Breast epithelium (tissue), 4 donors: ENCODE data around the gene SLC50A1. TPM values are rescaled to one million over a fixed set of nuclear protein-coding genes. Genes with fewer than 3 reads are reported as not detected.
A peak's percentile ranks its signal among the peaks of the same experiment; 100 is the strongest.

Source experiments
- DNase-seq, 2 donors: peaks; one replicate each; pipeline ENCODE4 v3.0.0-alpha.2; 2019; ENCODE audit warnings: low spot score in 2 of 2
- H3K27ac ChIP-seq, 2 donors: fragments of 200-600 bp; sonication (generic) in 1 of 2; one replicate each; pipeline ENCODE4 v1.5.1; 2016 to 2019; ENCODE audit warnings: mild to moderate bottlenecking in 1 of 2
- H3K27me3 ChIP-seq, 2 donors: fragments of 200-600 bp; sonication (generic) in 1 of 2; one replicate each; pipeline versions ENCODE4 v1.5.1 to v1.6.0; 2017 to 2019; ENCODE audit warnings: control low read depth in 1 of 2, mild to moderate bottlenecking in 1 of 2
- H3K36me3 ChIP-seq: fragments of 200-600 bp; one replicate; pipeline ENCODE4 v1.5.1; 2019
- H3K4me1 ChIP-seq, 2 donors: fragments of 200-600 bp; sonication (generic); one replicate each; pipeline ENCODE4 v1.5.1; 2016 to 2019; ENCODE audit warnings: control low read depth in 1 of 2
- H3K4me3 ChIP-seq, 3 donors: fragments of 200-600 bp; sonication (generic); 1 replicate in 2 of 3; 2 replicates in 1 of 3; pipeline ENCODE4 v1.5.1; 2016 to 2019; ENCODE audit warnings: mild to moderate bottlenecking in 3 of 3, moderate library complexity in 2 of 3
- H3K9me3 ChIP-seq, 2 donors: fragments of 200-600 bp; sonication (generic) in 1 of 2; one replicate each; pipeline ENCODE4 v1.5.1; 2016 to 2019; ENCODE audit warnings: control low read depth in 1 of 2
- POLR2A ChIP-seq: fragments of 450-650 bp; IDR thresholded peaks from one replicate; pipeline ENCODE4 v1.6.1; 2016; ENCODE audit warnings: antibody characterized with exemption, mild to moderate bottlenecking, moderate library complexity
- POLR2AphosphoS5 ChIP-seq, 3 donors: sonication (generic); formaldehyde crosslinking; IDR thresholded peaks; one replicate each; pipeline ENCODE4 v1.6.1; 2017; ENCODE audit warnings: antibody characterized with exemption in 3 of 3
- intact Hi-C: fragments of 100-400 bp; cut with DNase I; formaldehyde crosslinking; loops from one replicate; pipeline ENCODE4 v1.15.1; 2023; ENCODE audit warnings: low total_unique reads
- total RNA-seq, 3 donors: library from RNA; depleted of rRNA; stranded (reverse); fragments of >200 nt; gene quantifications; one replicate each; pipeline ENCODE4 v1.1.0, GENCODE V29; 2016
- TF ChIP-seq, protein P1 (sequence below), 3 donors: fragments of 450-650 bp; IDR thresholded peaks; one replicate each; pipeline ENCODE4 v1.5.1; 2016 to 2017; ENCODE audit warnings: antibody characterized with exemption in 3 of 3, mild to moderate bottlenecking in 3 of 3, moderate library complexity in 3 of 3

SLC50A1 gene
- total RNA-seq, 3 donors from 2014 or later: 25.0 to 32.4 (median 28.5) TPM

DNA sequence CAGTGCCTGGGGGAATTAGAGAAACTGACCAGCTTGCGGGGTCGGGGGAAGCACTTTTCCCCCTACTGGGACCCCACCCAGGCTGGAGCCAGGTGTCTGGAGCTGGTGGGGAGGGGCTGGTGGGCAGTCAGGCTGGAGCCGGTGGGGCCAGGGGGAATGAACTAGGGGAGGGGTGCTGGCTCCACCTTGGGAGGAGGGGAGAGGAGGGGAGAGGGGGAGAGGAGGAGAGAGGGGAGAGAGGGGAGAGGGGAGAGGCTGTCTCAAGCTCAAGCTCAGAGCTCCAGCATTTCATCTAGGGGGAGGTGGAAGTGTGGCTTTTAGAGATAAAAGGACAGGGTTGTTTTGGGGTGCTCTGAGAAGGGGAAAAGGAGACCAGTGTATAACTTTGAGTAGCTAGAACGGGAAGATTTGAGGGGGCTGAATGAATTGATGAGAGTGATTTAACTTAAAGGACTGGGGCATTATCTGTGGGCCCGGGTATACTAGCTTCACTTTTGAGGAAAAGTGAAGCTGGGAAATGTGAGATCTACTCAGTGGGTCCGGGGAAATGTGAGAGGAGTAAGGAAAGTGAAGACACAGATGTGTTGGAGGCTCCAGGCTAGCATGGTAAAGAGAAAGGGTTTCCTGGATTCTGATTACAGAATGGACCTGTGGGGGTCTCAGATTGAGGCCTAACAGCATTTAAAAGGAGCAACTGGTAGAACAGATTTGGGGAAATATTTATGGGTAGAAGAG, 5.2 kb upstream of the SLC50A1 start:
- H3K4me1 ChIP-seq: peaks cover 3 to 39% of the 10 kb centered on the region in 2 donors
- intact Hi-C loops: no loop called here
- TF ChIP-seq POLR2A (no peak), POLR2AphosphoS5 (IDR thresholded peaks at IDR 0.05) (no peak)
- TF ChIP-seq, protein P1, sequence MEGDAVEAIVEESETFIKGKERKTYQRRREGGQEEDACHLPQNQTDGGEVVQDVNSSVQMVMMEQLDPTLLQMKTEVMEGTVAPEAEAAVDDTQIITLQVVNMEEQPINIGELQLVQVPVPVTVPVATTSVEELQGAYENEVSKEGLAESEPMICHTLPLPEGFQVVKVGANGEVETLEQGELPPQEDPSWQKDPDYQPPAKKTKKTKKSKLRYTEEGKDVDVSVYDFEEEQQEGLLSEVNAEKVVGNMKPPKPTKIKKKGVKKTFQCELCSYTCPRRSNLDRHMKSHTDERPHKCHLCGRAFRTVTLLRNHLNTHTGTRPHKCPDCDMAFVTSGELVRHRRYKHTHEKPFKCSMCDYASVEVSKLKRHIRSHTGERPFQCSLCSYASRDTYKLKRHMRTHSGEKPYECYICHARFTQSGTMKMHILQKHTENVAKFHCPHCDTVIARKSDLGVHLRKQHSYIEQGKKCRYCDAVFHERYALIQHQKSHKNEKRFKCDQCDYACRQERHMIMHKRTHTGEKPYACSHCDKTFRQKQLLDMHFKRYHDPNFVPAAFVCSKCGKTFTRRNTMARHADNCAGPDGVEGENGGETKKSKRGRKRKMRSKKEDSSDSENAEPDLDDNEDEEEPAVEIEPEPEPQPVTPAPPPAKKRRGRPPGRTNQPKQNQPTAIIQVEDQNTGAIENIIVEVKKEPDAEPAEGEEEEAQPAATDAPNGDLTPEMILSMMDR (IDR thresholded peaks at IDR 0.05): no peak

DNA sequence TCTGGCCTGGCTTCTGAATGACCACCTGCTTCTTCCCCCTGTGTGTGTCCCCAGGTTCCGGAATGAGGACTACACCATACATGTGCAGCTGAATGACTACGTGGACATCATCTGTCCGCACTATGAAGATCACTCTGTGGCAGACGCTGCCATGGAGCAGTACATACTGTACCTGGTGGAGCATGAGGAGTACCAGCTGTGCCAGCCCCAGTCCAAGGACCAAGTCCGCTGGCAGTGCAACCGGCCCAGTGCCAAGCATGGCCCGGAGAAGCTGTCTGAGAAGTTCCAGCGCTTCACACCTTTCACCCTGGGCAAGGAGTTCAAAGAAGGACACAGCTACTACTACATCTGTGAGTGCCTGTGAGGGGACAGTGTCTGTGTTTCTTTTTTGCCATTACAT, 4.4 kb upstream of the SLC50A1 start:
- Histone ChIP-seq H3K27ac (peak overlapping the region; percentile 97), H3K36me3 (no peaks in the 10 kb centered on the region), H3K9me3 (no peaks in the 10 kb centered on the region), H3K27me3 (no peaks in the 10 kb centered on the region), H3K4me3 (peak overlapping the region in 1 of 3 donors; percentile 96), H3K4me1 (peaks cover 0 to 32% of the 10 kb centered on the region in 2 donors)
- TF ChIP-seq POLR2A: no peak
- TF ChIP-seq, protein P1 (IDR thresholded peaks at IDR 0.05): no peak
- no peak for TF ChIP-seq POLR2AphosphoS5 (IDR thresholded peaks at IDR 0.05)
- intact Hi-C loops: no loop called here
- no peak for DNase-seq

More for the DNA sequence above, 5.2 kb upstream of the SLC50A1 start:
- Histone ChIP-seq H3K9me3 (no peaks in the 10 kb centered on the region), H3K27me3 (no peaks in the 10 kb centered on the region), H3K27ac (peak overlapping the region; percentile 95 to 97), H3K4me3 (peak overlapping the region; percentile 60 to 96 (median 60)), H3K36me3 (no peaks in the 10 kb centered on the region)
- no peak for DNase-seq

DNA sequence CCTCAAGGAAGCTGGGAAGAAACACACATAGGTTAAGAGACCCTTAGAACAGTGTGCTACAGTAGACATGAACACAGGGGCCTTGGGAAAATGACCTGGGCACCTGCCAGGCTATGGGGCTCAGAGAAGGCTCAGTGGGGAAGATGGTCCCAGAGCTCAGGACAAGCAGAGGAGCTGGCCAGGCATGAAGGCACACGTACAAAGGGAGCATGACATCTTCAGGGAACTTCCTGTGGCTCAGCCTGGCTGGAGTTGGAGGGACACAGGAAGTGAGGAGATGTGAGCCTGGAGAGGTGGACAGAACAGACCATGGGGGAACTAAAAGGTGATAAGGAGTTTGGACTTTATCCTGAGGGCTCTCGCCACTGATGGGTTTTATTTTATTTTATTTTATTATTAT, 3.8 kb upstream of the SLC50A1 start:
- Histone ChIP-seq H3K4me3 (peak overlapping the region in 1 of 3 donors; percentile 96), H3K36me3 (no peaks in the 10 kb centered on the region), H3K4me1 (peaks cover 0 to 32% of the 10 kb centered on the region in 2 donors), H3K9me3 (no peaks in the 10 kb centered on the region), H3K27ac (peak overlapping the region; percentile 97), H3K27me3 (no peaks in the 10 kb centered on the region)
- no peak for DNase-seq
- intact Hi-C loops: no loop called here
- TF ChIP-seq, protein P1 (IDR thresholded peaks at IDR 0.05): no peak
- TF ChIP-seq POLR2AphosphoS5 (IDR thresholded peaks at IDR 0.05) (no peak), POLR2A (no peak)

DNA sequence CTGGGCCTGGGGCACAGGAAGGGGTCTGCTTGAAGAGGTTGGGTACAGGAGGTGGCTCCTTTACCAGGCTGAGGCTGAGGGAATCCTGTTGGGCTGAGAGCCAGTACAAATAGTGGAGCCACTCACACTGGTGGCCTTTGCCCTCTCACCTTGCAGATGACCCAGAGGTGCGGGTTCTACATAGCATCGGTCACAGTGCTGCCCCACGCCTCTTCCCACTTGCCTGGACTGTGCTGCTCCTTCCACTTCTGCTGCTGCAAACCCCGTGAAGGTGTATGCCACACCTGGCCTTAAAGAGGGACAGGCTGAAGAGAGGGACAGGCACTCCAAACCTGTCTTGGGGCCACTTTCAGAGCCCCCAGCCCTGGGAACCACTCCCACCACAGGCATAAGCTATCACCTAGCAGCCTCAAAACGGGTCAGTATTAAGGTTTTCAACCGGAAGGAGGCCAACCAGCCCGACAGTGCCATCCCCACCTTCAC, 1.8 kb upstream of the SLC50A1 start:
- Histone ChIP-seq H3K27me3 (no peaks in the 10 kb centered on the region), H3K4me1 (peaks cover 0 to 32% of the 10 kb centered on the region in 2 donors), H3K4me3 (peak overlapping the region in 1 of 3 donors; percentile 76), H3K36me3 (no peaks in the 10 kb centered on the region), H3K9me3 (no peaks in the 10 kb centered on the region), H3K27ac (peak overlapping the region; percentile 97)
- no peak for DNase-seq
- intact Hi-C loops: no loop called here
- TF ChIP-seq, protein P1 (IDR thresholded peaks at IDR 0.05): no peak
- no peak for TF ChIP-seq POLR2A
- TF ChIP-seq POLR2AphosphoS5 (IDR thresholded peaks at IDR 0.05): no peak

DNA sequence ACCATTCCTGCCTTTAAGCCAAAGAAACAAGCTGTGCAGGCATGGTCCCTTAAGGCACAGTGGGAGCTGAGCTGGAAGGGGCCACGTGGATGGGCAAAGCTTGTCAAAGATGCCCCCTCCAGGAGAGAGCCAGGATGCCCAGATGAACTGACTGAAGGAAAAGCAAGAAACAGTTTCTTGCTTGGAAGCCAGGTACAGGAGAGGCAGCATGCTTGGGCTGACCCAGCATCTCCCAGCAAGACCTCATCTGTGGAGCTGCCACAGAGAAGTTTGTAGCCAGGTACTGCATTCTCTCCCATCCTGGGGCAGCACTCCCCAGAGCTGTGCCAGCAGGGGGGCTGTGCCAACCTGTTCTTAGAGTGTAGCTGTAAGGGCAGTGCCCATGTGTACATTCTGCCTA, 1.3 kb upstream of the SLC50A1 start:
- no peak for DNase-seq
- H3K4me1 ChIP-seq: peaks cover 0 to 32% of the 10 kb centered on the region in 2 donors
- no peak for TF ChIP-seq POLR2AphosphoS5 (IDR thresholded peaks at IDR 0.05)
- no peak for TF ChIP-seq POLR2A
- TF ChIP-seq, protein P1 (IDR thresholded peaks at IDR 0.05): no peak
- no peaks in the 10 kb centered on the region for H3K27me3 ChIP-seq
- intact Hi-C loops: no loop called here
- no peaks in the 10 kb centered on the region for H3K36me3 ChIP-seq
- no peaks in the 10 kb centered on the region for H3K9me3 ChIP-seq
- H3K27ac ChIP-seq: peak overlapping the region; percentile 97
- peak overlapping the region in 2 of 3 donors; percentile 72 to 76 for H3K4me3 ChIP-seq
